Ureter (tissue), 1 donor: ENCODE measurements around the gene TSPAN18. TPM values are rescaled to one million over a fixed set of nuclear protein-coding genes. Genes with fewer than 3 reads are reported as not detected.
"Not testable (repeated sequence)": the region's sequence is repeated elsewhere in the genome, so short reads cannot be mapped to it uniquely, and the experiment has no call there.

Source experiments
- DNase-seq: peaks from one replicate; pipeline ENCODE4 v3.0.0-alpha.2; 2020; ENCODE audit warnings: low spot score
- total RNA-seq: library from RNA; stranded (reverse); gene quantifications from one replicate; pipeline ENCODE4 v1.2.4, GENCODE V29; 2023
- donor health status: DM: yes; HTN: yes; CAD: no.

Gene TSPAN18
- total RNA-seq, 1 donor from 2014 or later, result 19.1 TPM

DNA sequence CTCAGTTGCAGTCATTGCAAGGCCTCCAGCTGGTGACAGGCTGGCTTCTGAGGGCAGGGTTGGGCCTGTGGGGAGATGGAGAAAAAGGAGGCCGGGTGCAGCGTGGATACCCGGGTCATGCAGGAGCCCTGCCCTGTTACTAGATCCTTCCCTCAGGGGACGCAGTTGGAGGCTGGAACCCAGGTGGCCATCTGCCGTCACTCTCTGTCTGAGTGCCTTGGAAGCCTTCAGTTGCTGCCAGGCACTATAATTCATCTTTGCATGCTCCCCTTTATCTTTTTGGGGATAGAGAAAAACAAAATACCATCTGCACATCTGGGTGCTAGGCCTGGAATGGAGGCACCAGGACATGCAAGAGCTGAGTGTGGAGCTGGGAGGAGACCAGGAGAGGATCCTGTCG, 141.3 kb downstream of the TSPAN18 start:
- DNase-seq, result no peak

DNA sequence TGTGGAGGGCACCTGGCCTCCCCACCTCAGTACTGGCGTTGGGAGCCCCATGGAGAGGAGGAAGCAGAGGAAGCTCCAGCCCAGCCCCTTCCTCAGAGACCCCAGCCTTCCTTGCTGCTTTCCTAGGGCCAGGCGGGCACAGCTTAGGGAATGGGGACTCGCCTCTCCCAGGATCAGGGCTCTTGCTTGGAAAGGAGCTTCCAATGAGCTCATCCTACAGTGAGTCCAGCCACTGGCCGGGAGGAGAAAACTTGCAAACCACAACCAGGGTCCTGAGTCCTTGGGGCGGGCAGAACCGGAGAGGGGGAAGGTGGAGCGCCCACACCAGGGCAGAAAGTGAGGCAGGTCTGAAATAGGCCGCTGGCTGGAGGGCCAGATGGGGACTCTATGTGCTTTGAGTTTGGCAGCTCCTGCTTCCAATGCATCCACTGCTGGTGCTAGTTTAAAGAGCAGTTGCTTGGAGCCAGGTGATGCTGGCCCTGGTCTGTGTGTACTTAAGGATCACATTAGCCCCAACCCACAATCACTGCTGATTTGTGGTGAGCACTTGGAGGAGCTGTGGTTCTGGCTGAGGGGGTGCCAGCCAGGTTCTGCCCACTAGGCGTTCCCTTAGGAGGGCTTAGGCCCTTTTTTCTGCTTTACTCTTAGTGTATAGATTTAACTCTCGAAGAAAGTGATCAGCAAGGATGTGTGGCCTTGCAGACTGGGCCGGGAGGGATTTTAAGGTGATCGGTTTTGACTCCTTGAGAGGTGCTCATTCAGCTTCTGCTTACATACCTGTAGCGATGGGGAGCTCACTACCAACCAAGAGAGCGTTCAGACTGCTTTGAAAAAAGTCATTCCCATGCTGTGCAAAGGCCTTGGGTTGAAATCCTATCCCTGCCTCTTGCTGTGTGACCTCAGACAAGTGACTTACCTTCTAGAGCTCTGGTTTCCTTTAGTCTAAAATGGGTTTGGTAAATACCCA, 142.0 kb downstream of the TSPAN18 start:
- no peak for DNase-seq

DNA sequence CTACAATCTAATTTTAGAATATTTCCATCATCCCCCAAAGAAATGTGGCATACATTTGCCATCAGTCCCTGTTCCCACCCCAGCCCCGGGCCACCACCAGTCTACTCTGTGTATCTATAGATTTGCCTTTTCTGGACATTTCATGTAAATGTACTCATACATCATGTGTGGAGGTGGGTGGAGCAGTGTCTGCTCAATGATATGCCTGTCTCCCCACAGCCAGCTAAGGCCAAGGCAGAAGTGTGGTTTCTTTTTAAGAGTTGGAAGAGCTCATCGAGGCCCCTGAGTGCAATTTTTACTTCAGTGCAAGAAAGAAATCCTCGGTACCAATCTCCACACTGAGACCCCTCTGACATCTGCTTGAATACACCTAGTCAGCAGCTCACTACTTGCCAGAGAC, 143.4 kb downstream of the TSPAN18 start:
- DNase-seq, result no peak

DNA sequence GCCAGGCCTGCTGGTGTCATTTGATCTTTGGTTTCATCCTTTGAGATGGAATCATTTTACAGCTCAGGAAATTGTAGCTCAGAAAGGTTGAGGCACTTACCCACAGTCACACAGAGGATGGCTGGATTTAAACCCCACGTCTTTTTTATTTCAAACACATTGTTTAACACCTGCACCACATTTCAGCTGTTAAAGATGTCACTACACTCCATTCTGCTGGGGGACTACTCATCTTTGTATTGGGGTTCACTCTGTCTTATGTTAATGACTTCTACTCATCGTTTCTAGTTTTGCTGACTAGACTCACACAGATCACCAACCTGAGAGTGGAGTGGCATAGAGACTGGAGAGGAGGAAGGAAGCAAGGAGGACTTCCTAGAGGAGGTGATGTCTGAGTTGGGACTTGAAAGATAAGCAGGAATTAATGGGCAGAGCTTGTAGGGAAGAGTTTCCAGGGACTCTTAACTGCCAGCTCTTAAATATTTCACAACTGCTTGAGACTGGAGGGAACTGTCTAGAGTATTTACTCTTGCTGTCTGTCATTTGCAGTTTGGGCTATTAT, 143.9 kb downstream of the TSPAN18 start:
- DNase-seq, result no peak

DNA sequence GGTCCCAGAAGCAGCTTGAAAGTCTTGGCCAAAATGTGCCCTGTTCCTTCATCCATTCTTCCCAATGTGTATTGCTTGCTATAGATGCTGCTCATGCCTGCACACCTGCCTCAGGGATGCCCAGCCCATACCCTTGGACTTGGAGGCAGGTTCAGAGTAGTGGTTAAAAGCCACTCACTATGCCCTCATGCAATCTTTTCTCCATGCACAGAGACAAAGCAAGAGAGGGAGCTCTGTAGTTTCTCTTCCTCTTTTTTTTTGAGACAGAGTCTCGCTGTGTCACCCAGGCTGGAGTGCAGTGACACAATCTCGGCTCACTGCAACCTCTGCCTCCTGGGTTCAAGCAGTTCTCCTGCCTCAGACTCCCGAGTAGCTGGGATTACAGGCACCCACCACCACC, 144.9 kb downstream of the TSPAN18 start:
- not testable (repeated sequence) for DNase-seq

DNA sequence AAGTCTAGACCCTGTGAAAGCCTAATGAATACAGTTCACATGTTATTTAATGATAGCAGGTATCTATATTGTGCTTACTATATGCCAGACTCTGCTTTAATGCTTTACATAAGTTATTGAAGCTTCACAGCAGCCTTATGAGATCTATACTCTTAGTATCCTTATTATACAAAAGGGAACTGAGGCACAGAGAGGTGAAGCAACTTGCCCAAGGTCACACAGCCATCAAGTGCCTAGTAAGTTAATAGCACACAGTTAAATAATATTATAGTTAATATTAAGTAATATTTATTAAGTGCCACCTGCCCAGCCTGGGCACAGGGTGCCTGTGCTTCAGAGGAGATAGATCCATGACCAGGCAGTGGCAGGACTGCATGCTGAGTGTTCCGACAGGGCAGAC, 145.8 kb downstream of the TSPAN18 start:
- DNase-seq, result no peak

DNA sequence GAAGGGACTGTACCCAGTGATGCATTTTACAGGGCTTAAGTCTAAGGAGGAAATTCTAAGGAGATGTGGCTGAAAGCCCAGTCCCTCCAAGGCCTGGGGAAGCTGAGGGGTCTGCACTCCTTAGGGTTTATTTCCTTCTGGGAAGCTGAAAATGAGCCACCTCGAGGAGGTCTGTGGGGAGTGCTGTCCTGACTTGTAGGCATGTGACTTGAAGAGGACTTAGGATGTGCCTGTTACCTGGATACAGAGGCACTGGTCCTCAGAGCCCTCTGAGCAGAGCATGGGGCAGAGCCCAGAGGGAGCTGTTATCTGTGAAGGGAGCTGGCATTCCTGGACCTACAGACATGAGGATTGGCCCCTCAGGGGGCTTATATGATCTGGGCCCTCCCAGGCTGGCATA, 146.8 kb downstream of the TSPAN18 start:
- no peak for DNase-seq

DNA sequence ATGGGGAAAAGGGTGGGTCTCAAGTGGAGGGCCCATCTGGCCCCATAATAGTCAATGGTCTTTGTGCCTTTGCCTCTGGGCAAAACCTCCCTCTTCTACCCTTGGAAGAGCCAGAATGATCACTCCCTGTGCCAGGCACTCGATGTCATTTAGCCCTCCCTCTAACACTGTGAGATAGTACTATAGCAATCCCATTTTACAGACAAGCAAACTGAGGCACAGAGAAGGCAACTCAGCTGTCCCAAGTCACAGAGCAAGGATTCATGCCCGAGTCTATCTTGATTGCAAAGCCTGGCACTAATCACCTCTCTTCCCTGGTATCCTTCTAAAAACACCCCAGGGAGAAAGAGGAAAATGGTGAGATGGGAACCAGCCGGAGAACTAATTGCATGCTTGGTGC, 147.5 kb downstream of the TSPAN18 start:
- DNase-seq, result no peak

DNA sequence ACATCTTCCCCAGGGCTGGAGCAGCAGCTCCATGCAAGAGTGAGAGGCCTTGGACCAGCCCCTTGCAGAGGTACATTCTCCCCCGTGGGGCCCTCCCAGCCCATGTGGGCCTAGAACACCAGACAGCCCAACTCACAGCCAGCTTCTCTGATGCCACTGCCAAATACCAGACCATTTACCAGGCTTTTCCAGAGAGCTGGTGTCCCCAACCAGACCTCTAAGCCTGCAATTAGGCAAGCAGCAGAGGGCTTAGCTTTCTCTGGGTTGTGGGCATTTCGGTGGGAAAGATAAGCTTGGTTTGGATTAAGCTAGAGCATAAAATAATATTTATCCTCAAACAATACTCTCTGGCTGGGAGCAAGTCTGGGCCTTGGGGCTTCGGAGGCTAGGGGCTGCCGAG, 148.3 kb downstream of the TSPAN18 start:
- no peak for DNase-seq

DNA sequence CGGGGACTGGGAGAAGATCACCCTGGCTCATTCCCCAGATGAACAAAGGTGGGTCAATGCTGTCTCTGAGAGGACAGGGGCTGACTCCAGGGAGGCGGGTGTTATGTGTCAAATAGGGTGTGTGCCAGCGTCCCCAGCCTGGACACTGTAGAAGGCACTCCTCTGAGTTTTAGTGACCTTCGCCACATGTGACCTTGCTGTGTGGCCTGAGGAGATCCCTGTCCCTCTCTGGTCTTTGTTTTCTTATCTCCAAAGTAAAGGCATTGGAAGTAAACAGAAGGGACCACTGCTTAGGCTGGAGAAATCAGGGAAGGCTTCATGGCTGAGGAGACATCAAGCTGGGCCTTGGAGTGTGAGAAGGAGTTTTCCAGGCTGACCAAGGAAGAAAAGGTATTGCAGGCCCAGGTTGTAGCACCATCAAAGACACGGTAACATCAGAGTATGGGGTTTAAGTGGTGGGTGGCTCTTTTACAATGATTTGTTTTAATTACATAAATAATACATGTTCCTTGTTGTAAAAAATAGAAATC, 149.5 kb downstream of the TSPAN18 start:
- DNase-seq, result no peak

DNA sequence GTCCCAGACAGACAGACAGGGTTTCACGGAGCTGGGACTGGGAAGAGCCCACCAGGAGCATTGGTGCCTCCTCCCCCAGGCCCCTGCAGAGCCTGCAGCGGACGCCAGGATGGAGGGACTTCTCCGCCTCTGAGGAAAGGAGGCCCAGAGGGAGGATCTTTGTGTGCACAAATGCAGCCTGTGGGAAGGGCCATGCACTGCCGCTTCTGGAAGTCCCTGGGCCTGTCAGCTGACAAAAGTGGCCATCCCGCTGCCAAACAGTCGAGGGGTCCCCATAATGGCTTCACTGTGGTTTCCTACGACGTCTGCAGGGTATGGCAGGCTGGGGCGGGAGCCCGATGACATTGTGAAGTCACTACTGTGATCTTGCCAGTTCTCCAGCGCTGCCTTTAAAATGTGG, 150.1 kb downstream of the TSPAN18 start:
- no peak for DNase-seq

DNA sequence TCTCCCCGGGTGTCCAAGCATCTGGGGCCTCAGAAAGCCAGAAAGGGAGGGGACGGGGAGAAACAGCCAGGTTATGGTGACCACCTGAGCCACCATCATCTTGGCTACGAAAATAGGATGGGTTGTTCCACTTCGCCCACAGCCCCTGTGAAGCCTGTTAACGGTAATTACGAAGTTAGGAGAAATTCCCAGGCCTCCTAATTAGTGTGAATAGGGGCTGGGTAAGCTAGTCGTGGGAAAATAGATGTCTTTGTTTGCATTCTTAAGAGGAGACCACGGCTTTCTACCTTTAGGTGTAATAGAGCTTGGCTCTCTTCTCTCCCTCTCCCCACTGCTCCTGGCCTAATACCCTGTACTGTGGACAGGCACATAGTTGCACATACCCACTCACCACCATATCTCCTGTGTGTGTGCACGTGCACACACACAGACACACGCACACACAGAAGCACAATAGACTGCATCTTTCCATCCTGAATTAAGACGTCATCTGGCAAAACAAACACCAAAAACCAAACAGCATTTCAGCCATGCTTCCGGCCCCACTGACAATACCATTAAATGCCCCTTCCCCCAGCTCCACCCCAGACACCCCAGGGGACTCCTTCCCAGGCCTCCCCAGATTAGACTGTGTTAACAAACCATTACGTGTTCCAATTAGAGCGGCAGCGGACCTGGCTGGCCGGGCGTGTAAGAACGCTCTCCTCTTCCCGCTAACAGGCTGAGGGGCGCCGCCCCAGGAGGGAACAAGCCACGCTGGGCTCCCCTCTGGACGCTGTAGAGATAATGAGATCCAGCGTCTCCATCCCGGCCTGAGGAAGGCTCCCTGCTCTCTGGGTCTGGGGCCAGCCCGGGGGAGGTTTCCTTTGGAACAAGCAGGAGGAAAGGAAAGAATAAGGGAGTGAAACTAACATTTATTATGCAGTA, 151.1 kb downstream of the TSPAN18 start:
- DNase-seq, result no peak

DNA sequence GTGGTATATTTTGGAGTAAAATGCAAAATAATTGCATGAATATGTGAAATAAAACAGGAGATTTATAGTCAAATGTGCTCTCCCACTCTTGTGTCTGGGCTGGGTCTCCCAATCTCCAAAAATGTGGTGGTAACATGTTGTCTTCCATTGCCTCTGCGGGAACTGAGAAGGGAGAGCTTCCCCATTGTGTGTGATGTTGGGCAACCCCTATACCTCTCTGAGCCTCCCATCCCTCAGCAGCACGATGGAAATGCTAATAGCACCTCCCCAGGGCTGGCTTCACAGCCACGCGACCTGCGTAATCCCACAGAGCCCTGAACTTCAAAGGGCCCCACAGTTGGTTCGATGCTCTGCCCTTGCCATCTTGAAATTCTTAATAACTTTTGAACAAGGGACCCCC, 151.9 kb downstream of the TSPAN18 start:
- no peak for DNase-seq

DNA sequence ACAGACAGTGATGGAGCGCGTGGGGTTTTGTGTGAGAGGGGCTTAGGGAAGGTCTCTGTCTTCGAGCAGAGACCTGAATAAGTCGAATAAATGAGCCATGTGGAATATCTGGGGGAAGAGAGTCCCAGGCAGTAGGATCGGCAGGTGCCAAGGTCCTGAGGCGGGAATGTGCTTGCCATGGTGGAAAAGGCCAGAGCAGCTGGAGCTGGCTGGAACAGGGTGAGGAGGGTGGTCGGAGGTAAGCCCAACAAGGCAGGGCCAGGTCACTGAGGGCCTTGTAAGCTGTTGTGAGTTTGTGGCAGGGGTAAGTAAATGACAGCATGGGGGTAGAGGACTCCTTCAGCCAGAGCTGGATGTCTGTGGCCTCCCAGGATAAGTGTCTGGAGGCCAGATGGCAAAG, 152.7 kb downstream of the TSPAN18 start:
- no peak for DNase-seq

DNA sequence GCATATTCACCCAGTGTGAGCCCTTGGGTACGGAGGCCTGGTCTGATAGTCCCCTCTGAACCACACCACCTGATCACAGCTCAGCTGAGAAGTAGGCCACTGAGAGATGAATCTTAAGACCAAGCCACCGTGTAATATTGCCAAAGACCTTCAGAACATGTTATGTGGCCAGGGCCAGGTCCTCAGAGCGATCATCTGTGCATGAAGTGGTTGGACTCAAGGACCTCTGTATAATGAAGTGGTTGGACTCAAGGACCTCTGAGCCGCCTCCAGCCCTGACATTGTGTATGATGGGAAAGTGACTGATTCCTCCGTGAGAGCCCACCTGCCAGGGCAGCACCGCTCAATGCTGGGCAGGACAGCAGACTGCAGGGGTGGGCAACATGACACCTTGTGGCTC, 153.7 kb downstream of the TSPAN18 start:
- no peak for DNase-seq

DNA sequence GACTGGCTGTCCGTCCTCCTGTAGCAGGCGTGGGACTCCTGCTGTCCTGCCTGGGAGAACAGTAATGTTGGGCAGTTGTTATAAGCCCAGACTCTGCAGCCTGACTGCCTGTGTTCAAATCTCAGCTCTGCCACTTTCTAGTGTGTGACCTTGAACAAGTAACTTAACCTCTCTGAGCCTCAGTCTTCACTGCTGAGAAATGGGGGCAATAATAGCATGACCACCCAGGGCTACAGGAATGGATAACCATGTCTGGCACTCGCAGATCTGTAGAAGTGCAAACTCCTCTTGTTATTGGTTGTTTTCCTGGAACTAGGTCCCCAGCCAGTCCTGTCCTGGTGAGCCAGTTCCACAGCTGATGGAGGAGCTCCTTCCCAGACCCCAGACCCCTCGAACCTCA, 154.2 kb downstream of the TSPAN18 start:
- DNase-seq, result no peak

DNA sequence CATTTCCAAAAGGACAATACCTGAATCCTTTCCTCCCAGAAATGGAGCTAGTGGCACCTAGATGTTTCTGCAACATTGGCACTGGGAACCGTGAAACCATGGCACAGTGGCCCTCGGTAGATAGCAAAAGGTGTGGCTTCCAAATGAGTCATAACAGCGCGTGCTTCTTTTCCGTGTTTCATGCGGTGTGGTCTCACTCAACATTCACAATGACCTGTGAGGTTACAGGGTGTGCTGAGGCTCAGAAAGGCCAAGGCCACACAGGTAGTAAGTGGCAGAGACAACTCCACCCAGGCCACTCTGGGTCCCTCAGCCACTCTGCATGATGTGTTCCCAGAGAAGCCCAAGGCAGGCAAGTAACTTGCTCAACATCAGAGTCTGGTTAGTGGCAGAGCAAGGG, 156.5 kb downstream of the TSPAN18 start:
- DNase-seq, result no peak

DNA sequence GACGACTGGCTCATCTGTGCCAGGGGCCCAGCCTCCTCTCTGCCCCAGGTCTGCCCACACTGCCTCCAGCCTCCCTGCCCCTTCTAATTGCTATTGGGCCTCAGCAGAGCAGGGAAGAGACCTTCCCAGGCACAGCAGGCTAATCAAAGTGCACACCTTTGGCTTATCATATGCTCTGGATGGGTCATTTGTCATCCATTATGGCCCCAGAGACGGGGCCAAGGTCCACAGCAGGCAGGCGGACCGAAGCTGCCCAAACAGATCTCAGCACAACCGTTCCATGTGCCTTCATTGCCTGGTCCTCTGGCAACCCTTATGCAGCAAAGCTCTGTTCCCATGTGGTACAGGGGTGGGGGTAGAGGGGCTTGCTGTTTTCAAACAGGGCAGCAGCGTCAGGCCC, 157.3 kb downstream of the TSPAN18 start:
- DNase-seq, result no peak

DNA sequence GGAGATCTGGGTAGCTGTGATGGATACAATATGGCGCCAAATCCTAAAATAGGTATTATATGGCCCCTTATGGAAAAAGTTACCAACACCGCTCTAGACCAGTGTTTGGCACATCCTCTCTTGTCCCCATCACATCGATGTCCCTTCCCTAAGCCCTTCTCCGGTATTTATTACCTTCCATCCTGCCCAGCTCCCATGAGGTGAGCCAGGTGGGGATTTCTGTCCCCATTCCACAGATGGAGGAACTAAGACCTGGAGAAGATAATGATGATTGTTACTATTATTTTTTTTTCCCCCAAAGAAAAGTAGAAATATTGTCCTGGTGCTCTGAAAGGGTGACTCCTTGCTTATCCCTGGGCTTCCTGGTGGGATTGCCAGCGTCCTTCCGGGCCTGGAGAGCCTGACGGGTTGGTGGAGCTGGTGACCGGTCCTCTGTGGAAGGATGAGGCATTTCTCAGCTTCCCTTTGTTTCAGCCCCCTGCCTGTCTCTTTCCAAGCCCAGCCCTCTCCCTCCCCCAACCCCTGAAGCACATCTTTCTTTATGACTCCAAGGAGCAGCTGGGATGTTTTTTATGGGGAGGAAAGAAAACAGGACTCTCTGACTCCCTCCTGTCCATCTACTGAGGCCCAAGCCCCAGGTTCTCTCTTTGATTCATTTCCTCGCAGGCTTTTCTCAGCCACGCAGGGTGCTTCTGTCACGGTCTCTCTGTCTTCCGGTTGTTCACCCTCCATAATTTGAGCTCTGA, 158.5 kb downstream of the TSPAN18 start:
- no peak for DNase-seq

DNA sequence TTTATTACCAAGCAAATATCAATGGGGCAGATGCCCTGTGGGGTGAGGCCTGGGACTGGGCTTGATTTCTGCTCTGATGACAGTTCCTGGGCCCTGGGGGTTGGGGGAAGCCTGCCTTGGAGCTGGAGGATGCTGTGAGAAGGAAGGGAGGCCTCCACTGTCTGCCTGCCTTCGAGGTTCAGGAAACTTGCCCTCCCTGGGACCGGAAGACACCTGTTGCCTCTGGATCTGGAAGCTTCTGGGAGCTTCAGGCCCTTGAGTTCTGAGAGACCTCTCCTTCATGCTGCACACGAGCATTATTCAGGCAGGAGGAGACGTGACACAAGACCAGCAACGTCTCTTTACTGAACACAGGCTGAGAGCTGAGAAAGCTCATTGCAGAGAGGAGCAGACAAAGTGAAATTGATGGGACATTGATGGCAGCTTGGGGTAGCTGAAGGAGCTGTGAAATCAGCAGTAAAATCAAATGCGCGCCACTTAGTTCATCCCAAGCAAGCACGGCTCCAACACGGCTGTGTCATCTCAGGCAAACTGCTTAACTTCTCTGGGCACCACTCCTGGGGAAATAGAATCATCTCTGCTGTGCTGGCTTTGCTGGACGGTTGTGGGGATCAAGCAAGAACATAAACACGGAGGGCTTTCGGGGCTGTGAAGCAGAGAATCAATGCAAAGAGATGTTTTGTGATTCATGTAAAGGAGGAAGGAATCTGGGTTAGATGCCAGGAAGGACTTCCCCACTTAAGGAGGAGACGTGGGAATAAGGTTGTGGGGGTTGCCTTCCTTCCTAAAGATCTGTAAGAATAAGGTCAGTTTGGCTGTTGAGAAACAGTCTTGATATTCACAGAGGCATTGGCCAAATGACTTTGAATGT, 159.4 kb downstream of the TSPAN18 start:
- DNase-seq, result no peak
